Duodenal mucosa (tissue), 2 donors: ENCODE data around the gene MIAT.
"Not testable (repeated sequence)": the region's sequence is repeated elsewhere in the genome, so short reads cannot be mapped to it uniquely, and the experiment has no call there.

Source experiments
- H3K27ac ChIP-seq: one replicate; pipeline ENCODE4 v1.7.0; 2013; ENCODE audit warnings: low read depth, low read length
- H3K27me3 ChIP-seq, 2 donors: one replicate each; pipeline ENCODE4 v1.7.0; 2013; ENCODE audit warnings: low read length in 2 of 2, control low read depth in 1 of 2; ENCODE audit not compliant: insufficient read depth in 2 of 2, control insufficient read depth in 1 of 2
- H3K36me3 ChIP-seq, 2 donors: one replicate each; pipeline ENCODE4 v1.7.0; 2013; ENCODE audit warnings: low read length in 2 of 2, control low read depth in 1 of 2; ENCODE audit not compliant: insufficient read depth in 2 of 2, control insufficient read depth in 1 of 2
- H3K4me1 ChIP-seq, 2 donors: one replicate each; pipeline ENCODE4 v1.7.0; 2013; ENCODE audit warnings: low read length in 2 of 2, control low read depth in 1 of 2; ENCODE audit not compliant: insufficient read depth in 2 of 2, control insufficient read depth in 1 of 2
- H3K4me3 ChIP-seq, 2 donors: one replicate each; pipeline ENCODE4 v1.7.0; 2013; ENCODE audit warnings: low read length in 2 of 2, low read depth in 1 of 2
- H3K9ac ChIP-seq, 2 donors: one replicate each; pipeline ENCODE4 v1.7.0; 2013; ENCODE audit warnings: low read length in 2 of 2, low read depth in 1 of 2
- H3K9me3 ChIP-seq, 2 donors: one replicate each; pipeline ENCODE4 v1.7.0; 2013; ENCODE audit warnings: low read length in 2 of 2, control low read depth in 1 of 2; ENCODE audit not compliant: control insufficient read depth in 1 of 2

MIAT gene

DNA sequence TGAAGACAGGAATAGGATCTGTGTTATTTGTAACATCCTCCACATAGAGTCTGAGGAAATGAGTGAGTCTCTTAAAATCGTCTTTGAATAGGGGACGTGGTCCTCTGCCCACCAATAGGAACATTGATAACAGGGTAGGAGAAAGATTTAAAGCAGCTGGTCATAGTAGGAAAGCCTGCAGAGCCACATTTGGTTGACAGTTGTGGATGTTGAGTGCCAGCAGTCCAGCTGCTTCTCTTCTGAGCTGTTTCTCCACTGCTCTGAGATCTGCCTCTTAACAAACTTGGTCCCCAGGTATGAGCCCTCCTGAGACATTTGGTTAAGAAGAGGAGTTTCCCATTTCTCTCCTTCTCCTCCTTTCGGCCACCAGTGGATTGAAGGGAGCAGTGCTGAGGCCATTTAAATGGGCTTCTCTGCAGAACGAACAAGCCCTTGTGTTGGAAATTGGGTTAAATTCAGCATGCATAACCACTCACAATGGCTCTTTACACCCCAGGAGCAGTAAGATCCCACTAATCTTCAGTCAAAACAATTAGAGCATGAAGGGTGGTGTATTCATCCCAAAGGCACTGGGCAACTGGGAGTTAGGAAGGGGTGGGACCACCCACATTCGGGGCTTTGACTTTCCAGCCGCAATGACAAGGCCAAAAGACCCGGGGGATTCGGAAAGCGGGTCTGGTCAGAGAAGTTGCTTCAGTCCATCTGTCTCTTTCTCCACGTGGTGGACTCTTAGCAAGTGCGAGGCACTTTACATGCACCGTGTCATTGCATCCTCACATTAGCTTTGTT, 32.3 kb downstream of the MIAT start:
- H3K27me3 ChIP-seq, result no peaks in the 10 kb centered on the region
- H3K9me3 ChIP-seq, result no peaks in the 10 kb centered on the region
- no peaks in the 10 kb centered on the region for H3K4me1 ChIP-seq
- no peak overlapping the region for H3K27ac ChIP-seq
- H3K36me3 ChIP-seq, result peaks cover 0 to 15% of the 10 kb centered on the region in 2 donors
- H3K9ac ChIP-seq, result no peak overlapping the region
- H3K4me3 ChIP-seq, result no peak overlapping the region

DNA sequence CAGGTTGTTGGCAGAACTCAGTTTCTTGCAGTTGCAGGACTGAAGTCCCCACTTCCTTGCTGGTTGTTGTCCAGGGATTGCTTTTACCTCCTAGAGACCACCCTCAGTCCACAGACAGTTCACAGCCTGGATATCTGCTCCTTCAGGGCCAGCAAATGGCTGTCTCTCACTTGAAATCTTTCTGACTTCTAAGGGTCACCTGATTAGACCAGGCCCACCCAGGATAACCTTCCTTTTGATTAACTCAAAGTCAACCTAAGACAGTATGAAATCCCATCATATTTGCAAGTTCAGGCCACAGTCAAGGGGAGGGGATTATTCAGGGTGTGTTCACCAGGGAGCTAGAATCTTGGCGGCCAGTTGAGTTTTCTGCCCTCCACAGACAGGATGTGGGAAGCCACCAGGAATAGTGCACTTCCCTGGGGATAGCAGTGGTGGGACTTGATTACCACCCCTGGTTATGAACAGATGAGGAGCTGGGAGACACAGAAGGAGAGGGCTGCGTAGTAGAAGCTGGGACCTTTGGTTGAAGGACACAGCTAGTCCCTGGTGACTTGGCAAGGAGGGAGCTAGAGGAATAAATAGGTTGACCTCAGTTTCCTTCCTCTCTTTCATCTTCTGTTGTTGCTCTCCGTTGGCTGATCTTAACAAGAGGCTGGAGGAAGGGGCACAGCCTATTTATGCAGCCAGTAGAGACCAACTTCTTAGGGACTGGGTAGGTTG, 33.4 kb downstream of the MIAT start:
- no peaks in the 10 kb centered on the region for H3K27me3 ChIP-seq
- no peak overlapping the region for H3K4me3 ChIP-seq
- H3K36me3 ChIP-seq, result peaks cover 0 to 16% of the 10 kb centered on the region in 2 donors
- no peaks in the 10 kb centered on the region for H3K9me3 ChIP-seq
- no peak overlapping the region for H3K27ac ChIP-seq
- H3K9ac ChIP-seq, result no peak overlapping the region
- H3K4me1 ChIP-seq, result no peaks in the 10 kb centered on the region

DNA sequence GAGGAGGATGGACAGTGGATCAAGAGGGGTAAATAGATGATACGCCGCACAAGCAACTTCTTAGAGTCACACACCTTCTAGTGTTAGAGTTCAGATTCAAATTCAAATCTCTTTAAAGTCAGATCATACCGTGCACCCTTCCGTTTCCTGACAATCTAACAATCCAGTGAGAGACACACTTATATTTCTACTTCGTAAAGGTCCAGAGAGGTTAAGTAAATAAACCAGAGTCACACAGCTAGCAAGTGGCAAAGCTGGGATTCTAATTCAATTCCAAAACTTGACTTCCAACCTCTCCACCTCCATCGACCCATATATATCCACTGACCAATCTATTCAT, 34.0 kb downstream of the MIAT start:
- no peak overlapping the region for H3K27ac ChIP-seq
- no peak overlapping the region for H3K4me3 ChIP-seq
- H3K36me3 ChIP-seq, result peaks cover 0 to 16% of the 10 kb centered on the region in 2 donors
- H3K9ac ChIP-seq, result no peak overlapping the region
- no peaks in the 10 kb centered on the region for H3K4me1 ChIP-seq
- H3K9me3 ChIP-seq, result no peaks in the 10 kb centered on the region
- H3K27me3 ChIP-seq, result no peaks in the 10 kb centered on the region

DNA sequence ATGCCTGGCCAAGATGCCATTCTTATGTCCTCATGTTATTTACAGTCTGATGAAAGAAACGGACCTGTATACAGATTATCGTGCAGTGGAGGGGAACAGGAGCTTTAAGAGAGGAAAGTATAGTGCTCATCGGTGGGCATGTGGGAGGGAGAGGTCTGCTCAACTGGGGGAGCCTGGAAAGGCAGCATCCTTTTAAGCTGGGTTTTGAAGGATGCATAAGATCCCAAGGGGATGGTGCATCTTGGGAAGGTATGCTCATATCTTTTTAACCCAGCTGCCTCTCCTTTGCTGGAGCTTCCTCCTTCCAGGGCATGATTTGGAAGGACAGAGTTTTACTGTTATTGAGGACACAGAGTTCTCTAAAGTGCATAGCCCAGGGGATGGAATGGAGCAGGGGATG, 34.8 kb downstream of the MIAT start:
- Histone ChIP-seq H3K9ac (no peak overlapping the region), H3K9me3 (no peaks in the 10 kb centered on the region), H3K27me3 (no peaks in the 10 kb centered on the region), H3K27ac (no peak overlapping the region), H3K36me3 (peaks cover 0 to 20% of the 10 kb centered on the region in 2 donors), H3K4me1 (no peaks in the 10 kb centered on the region), H3K4me3 (no peak overlapping the region)

DNA sequence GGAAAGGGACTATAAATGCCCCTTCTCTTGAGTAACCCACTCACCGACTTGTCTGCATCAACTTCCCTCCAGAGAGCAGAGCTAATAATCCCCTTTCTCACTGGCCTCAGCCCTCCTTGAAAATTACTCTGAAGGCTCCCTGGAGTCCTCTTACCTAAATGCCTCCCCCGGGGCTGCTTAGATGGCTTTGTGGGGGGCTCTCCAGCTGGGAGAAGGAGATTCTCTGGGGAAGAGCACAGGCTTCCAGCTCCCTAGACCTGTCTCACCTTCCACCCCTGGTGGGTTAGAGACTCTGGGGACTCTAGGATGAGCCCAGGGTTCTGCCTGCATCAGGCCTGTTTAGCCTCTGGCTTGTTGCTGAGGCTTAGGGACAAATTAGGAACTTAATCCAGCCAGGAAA, 39.8 kb downstream of the MIAT start:
- Histone ChIP-seq H3K9me3 (peaks cover 0 to 5% of the 10 kb centered on the region in 2 donors), H3K27me3 (no peaks in the 10 kb centered on the region), H3K9ac (no peak overlapping the region), H3K4me1 (no peaks in the 10 kb centered on the region), H3K36me3 (peaks cover 12 to 37% of the 10 kb centered on the region in 2 donors), H3K27ac (no peak overlapping the region), H3K4me3 (no peak overlapping the region)

DNA sequence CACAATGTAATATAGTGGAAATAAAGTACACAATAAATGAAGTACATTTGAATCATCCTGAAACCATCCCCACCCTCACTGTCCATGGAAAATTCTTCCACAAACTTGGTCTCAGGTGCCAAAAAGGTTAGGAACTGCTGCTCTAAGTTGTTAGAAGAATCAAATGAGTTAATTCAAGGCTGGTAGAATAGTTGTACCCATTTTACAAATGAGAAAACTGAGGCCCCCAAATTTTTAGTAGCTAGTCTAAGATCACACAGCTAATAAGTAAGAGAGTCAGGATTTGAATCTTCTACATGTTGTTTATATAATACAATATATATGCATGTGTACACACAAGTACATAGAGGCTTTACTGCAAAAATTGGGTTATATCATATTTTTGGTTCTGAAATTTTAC, 43.1 kb downstream of the MIAT start:
- no peak overlapping the region for H3K9ac ChIP-seq
- H3K36me3 ChIP-seq, result peaks cover 15 to 25% of the 10 kb centered on the region in 2 donors
- H3K27ac ChIP-seq, result no peak overlapping the region
- no peak overlapping the region for H3K4me3 ChIP-seq
- no peaks in the 10 kb centered on the region for H3K4me1 ChIP-seq
- peaks cover 0 to 5% of the 10 kb centered on the region in 2 donors for H3K9me3 ChIP-seq
- no peaks in the 10 kb centered on the region for H3K27me3 ChIP-seq

DNA sequence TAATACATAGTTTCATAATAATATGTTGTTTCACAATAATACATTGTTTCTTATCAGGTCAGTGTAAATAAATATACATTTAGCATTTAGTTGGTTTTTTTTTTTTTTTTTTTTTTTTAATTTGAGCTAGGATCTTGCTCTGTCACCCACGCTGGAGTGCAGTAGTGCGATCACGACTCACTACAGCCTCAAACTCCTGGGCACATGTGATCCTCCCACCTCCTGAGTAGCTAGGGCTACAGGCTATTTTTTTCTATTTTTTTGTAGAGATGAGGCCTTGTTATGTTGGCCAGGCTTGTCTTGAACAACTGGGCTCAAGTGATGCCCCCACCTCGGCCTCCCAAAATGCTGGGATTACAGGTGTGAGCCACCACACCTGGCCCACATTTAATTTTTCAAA, 43.5 kb downstream of the MIAT start:
- Histone ChIP-seq H3K27me3 (no peaks in the 10 kb centered on the region), H3K4me3 (no peak overlapping the region), H3K9me3 (peaks cover 0 to 5% of the 10 kb centered on the region in 2 donors), H3K36me3 (peaks cover 15 to 25% of the 10 kb centered on the region in 2 donors), H3K9ac (no peak overlapping the region), H3K4me1 (no peaks in the 10 kb centered on the region), H3K27ac (no peak overlapping the region)

DNA sequence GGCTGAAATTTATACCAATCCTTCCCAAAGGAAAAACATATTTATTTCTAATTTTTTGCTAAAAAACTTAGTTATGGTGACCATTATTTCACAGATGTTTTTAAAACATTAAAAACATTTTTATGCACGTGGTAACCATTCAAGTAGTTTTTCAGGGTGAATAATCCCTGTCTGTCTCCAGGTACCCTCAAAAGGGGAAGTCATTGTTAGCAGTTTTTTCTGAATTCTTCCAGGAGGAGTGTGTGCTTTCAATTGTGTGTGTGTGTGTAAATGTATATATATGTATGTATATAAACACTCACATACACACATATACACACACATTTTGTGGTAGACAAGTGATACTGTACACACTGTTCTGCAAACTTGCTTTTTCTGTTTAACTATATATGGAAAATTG, 43.9 kb downstream of the MIAT start:
- H3K9ac ChIP-seq, result no peak overlapping the region

DNA sequence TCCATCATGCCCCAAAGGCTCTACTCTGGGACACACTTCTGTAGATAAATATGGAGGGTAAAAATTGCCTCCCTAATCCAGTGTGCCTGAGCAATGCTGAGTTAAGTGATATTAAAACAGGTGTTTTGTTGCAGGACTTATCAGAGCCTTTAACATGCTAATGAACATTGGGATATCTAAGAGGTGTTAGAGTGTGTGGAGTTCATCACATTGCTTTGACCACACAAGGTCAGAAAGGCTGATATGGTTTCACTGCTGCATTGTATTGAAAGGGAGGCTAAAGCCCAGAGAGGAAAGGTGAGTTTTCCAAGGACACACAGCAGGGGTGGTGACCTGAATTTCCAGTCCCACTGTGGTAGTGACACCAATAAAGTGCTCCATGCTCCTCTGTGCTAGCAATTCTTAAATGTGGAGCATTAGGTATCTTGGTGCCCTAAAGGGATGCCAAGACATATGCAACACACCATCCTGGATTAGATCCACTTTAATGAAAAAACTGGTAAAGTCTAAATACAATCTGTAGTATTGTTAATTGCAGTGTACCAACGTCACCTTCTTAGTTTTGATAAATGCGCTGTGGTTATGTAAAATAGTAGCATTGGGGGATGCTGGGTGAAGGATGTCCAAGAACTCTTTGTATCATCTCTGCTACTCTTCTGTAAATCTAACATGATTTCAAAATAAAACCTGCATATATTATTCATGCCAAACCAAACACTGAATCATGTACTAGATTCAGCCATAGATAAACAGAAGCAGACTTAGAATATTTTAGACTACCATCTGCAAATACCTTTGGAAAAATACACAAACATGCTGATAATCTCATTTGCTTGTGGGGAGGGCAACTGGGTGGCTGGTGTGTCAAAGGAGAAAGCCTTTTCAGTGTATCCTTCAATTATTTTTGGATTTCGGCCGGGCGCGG, 45.8 kb downstream of the MIAT start:
- Histone ChIP-seq H3K9me3 (peaks cover 0 to 5% of the 10 kb centered on the region in 2 donors), H3K27me3 (no peaks in the 10 kb centered on the region), H3K4me1 (no peaks in the 10 kb centered on the region), H3K27ac (no peak overlapping the region), H3K36me3 (peaks cover 20 to 25% of the 10 kb centered on the region in 2 donors), H3K4me3 (no peak overlapping the region), H3K9ac (no peak overlapping the region)

More for the DNA sequence above, 43.9 kb downstream of the MIAT start:
- H3K36me3 ChIP-seq, result peaks cover 15 to 25% of the 10 kb centered on the region in 2 donors
- H3K27me3 ChIP-seq, result no peaks in the 10 kb centered on the region
- peaks cover 0 to 5% of the 10 kb centered on the region in 2 donors for H3K9me3 ChIP-seq
- no peaks in the 10 kb centered on the region for H3K4me1 ChIP-seq
- H3K27ac ChIP-seq, result no peak overlapping the region
- no peak overlapping the region for H3K4me3 ChIP-seq

DNA sequence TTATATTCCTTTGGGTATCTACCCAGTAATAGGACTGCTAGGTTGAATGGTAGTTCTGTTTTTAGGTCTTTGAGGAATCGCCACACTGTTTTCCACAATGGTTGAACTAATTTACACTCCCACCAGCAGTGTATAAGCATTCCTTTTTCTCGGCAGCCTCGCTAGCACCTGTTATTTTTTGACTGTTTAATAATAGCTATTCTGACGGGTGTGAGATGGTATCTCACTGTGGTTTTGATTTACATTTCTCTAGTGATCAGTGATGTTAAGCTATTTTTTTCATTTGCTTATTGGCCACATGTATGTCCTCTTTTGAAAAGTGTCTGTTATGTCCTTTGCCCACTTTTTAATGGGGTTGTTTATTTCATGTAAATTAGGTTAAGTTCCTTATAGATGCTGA, 48.0 kb downstream of the MIAT start:
- H3K9ac ChIP-seq, H3K27ac ChIP-seq, H3K27me3 ChIP-seq, H3K4me3 ChIP-seq, H3K4me1 ChIP-seq, H3K9me3 ChIP-seq: not testable (repeated sequence)
- peaks cover 9 to 10% of the 10 kb centered on the region in 2 donors for H3K36me3 ChIP-seq
